HAP-1 (cell line): ENCODE results near the gene C2CD4C.
"Not testable (repeated sequence)": the region's sequence is repeated elsewhere in the genome, so short reads cannot be mapped to it uniquely, and the experiment has no call there.

ENCODE experiments used
- DNase-seq, 2 experiments: peaks; one replicate each; pipeline ENCODE4 v3.0.0-alpha.2; 2016 to 2020; ENCODE audit warnings: low spot score in 2 of 2
- H3K27me3 ChIP-seq: fragments of 250-450 bp; sonication (Bioruptor Pico); 2 replicates; pipeline ENCODE4 v1.5.1; 2020; ENCODE audit warnings: low read depth, mild to moderate bottlenecking, moderate library complexity
- H3K36me3 ChIP-seq: fragments of 250-450 bp; sonication (Bioruptor Pico); replicated peaks from 2 replicates; pipeline ENCODE4 v1.5.1; 2020; ENCODE audit warnings: mild to moderate bottlenecking
- H3K4me1 ChIP-seq: fragments of 250-450 bp; sonication (Bioruptor Pico); 2 replicates; pipeline ENCODE4 v1.5.1; 2020; ENCODE audit warnings: mild to moderate bottlenecking
- H3K4me3 ChIP-seq: fragments of 250-450 bp; sonication (Bioruptor Pico); 2 replicates; pipeline ENCODE4 v1.5.1; 2020; ENCODE audit warnings: mild to moderate bottlenecking, moderate library complexity
- H3K9me3 ChIP-seq: fragments of 250-450 bp; sonication (Bioruptor Pico); 2 replicates; pipeline ENCODE4 v1.5.1; 2020; ENCODE audit warnings: mild to moderate bottlenecking, moderate library complexity
- in situ Hi-C: fragments of 300-500 bp; cut with MboI; formaldehyde crosslinking; loops from 3 replicates; pipeline ENCODE4 v1.14.3; 2020; ENCODE audit warnings: low sequenced_read_pairs, inconsistent platforms, mixed read lengths

The C2CD4C gene

DNA sequence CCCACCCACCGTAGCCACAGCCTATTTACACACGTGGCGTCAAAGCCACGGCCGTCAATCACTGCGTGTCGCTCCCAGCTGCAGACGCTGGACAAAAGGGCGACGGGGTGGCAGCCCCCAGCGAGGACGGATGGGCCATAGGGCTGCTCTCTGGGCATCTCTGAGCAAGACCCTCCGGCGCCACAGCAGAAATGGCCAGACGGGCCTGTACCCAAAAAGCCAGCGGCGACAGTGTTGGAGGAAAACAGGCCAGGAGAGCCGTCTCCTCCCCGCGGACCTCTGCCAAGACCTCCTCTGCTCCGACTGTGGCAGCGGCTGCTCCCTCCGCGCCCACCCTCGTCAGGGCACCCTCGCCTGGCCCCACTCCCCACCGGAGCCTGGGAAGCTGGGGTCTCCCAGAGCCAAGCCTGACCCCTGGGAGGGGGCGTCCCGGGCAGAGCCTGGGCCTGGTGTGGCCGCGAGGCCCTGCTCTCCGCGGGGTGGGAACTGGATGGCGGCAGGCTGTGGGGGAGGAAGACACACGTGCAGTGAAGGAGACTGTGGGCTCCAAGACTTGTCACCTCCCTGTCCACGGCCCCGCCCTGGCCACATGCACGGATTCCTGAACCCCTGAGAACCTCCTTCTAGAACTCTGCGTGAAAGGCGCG is 2.7 kb downstream of the C2CD4C start:
- in situ Hi-C loops: no loop called here
- H3K4me3 ChIP-seq: no peak overlapping the region
- peaks cover 19% of the 10 kb centered on the region for H3K4me1 ChIP-seq
- H3K27me3 ChIP-seq: no peaks in the 10 kb centered on the region
- H3K9me3 ChIP-seq: peaks cover 4% of the 10 kb centered on the region; the same call in 1 of the 2 replicates
- DNase-seq: no peak
- H3K36me3 ChIP-seq: peaks cover 13% of the 10 kb centered on the region; the same call in 1 of the 2 replicates

DNA sequence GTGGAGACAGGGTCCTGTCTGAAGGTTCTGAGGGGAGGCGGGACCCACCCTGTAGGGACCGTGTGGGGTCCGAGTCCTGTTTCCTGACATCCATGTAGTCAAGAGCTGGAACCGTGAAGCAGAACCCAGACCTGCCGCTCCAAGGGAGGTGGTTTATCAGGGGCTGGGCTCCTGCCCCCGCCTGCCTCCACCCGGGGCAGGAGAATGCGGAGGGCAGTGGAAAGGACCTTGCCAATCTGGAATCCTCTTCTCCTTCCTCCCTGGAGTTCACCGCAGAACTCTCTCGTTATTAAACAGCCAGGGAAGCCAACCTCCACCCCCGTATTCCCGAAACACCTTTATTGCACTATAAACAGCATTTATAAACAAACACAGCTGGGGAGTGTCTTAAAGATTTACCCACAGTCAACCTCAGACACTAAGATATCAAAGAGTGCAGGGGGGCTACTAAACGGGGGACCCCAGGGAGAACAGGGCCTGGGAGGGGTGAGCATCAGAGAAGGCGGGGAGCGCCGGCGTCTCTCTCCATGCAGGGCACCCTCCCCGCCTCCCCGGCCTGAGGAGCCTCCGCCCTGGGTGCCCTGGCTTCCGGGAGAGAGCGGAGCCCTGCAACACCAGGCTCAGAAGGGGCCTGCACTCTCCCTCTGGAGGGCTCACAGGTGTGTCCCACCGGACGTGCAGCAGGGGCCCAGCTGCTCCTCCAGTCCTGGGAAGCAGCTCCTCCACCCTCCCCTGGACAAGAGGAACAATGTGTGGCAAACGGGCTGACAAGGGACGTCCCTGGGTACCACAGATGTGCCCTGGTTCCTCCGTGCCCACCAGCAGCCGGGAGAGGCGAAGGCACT is 3.6 kb downstream of the C2CD4C start:
- in situ Hi-C loops: no loop called here
- Histone ChIP-seq H3K4me3 (no peak overlapping the region), H3K36me3 (peaks cover 13% of the 10 kb centered on the region; the same call in 1 of the 2 replicates), H3K4me1 (peaks cover 19% of the 10 kb centered on the region), H3K27me3 (no peaks in the 10 kb centered on the region), H3K9me3 (peaks cover 4% of the 10 kb centered on the region; the same call in 1 of the 2 replicates)
- DNase-seq: no peak

DNA sequence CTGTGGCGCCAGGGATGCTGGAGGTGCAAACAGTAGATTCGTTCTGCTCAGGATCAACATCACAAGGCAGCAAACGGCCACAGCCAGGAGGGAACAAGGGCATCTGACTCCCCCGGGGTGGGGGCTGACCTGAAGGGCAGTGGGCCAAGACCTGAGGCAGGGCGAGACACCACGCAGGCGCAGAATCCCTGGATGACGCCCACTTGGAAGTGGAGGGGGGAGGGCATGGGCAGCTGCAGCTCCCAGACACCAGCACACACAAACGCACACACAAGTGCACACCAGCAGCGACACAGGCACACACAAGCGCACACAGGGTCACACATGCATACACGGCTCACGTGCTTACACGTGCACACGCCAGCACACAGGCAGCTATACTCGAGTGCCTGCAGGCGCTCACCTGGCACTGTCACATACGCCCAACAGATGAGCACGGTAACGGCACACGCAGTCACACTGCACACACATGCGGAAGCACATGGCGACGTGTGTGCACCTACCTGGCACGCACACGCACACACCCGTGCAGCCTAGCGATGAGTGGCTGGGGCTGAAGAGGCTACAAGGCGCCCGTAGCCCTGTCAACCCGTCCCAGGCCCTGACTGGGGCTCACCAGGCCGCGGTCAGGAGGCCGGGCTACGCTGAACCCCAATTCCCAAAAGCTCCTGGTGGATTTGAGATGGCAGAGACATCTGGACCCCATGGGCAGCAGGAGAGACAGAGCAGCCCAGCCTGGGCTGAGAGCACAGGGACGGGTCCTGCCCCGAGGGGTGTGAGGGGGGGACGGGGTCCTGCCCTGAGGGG is 5.5 kb downstream of the C2CD4C start:
- H3K27me3 ChIP-seq: no peaks in the 10 kb centered on the region
- H3K4me1 ChIP-seq: peaks cover 14% of the 10 kb centered on the region
- peaks cover 13% of the 10 kb centered on the region; the same call in 1 of the 2 replicates for H3K36me3 ChIP-seq
- DNase-seq: peak in 1 of 2 experiments; percentile 46
- no peak overlapping the region for H3K4me3 ChIP-seq
- in situ Hi-C loops: no loop called here
- no peaks in the 10 kb centered on the region for H3K9me3 ChIP-seq

DNA sequence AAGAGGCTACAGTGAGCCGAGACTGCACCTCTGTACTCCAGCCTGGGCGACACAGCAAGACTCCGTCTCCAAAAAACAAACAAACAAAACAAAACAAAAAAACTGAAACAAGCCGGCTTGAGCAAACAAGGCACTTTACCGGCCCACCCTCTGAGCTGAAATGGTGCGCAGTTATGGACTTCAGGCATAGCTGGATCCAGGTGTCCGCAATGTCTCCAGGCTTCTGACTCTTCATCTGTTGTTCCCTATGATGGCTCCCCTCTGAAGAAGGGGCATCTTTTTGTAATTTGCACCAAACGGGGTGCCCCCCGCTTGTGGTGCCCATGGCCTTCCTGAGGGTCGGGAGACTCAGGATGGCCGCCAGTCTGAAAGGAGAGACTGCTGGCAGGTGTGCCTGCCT is 6.2 kb downstream of the C2CD4C start:
- in situ Hi-C loops: no loop called here
- peaks cover 12% of the 10 kb centered on the region for H3K4me1 ChIP-seq
- no peak overlapping the region for H3K4me3 ChIP-seq

DNA sequence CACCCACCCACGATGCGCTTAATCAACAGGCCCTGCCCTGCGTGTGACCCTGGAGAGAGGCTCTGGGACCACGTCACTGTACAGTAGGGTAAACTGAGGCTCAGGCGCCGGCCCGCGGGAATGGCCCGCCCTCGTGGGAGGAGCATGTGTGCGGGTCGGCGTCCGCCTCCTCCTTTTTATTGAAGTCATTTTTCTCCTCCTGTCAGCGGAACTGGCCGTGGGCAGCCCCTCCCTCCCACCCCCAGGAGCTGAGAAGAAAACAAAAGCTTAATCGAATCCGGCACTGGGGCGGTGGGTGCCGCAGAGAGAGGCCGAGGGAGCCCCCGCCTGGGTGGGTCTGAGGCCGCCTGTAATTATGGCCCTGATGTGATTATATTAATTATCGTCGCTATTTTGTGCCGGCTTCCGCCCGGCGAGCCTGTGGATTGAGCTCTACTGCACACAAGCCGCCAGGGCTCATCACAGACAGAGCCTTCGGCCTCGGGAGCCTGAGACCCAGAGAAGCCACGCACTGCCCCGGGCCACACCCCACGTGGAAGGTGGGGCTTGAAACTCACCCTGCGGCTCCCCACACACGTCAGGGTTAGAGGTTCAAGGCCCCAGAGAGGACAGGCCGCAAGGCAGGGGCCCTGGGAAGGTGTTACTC is 7.0 kb downstream of the C2CD4C start:
- H3K4me3 ChIP-seq: no peak overlapping the region
- H3K4me1 ChIP-seq: peaks cover 9% of the 10 kb centered on the region
- H3K9me3 ChIP-seq: peaks cover 3% of the 10 kb centered on the region; the same call in 1 of the 2 replicates
- no peaks in the 10 kb centered on the region for H3K27me3 ChIP-seq
- DNase-seq: peak in 1 of 2 experiments; percentile 43
- peaks cover 7% of the 10 kb centered on the region; the same call in 1 of the 2 replicates for H3K36me3 ChIP-seq
- in situ Hi-C loops: no loop called here

More for the DNA sequence above, 6.2 kb downstream of the C2CD4C start:
- Histone ChIP-seq H3K27me3 (no peaks in the 10 kb centered on the region), H3K9me3 (no peaks in the 10 kb centered on the region), H3K36me3 (peaks cover 13% of the 10 kb centered on the region; the same call in 1 of the 2 replicates)
- DNase-seq: peak in 1 of 2 experiments; percentile 10

DNA sequence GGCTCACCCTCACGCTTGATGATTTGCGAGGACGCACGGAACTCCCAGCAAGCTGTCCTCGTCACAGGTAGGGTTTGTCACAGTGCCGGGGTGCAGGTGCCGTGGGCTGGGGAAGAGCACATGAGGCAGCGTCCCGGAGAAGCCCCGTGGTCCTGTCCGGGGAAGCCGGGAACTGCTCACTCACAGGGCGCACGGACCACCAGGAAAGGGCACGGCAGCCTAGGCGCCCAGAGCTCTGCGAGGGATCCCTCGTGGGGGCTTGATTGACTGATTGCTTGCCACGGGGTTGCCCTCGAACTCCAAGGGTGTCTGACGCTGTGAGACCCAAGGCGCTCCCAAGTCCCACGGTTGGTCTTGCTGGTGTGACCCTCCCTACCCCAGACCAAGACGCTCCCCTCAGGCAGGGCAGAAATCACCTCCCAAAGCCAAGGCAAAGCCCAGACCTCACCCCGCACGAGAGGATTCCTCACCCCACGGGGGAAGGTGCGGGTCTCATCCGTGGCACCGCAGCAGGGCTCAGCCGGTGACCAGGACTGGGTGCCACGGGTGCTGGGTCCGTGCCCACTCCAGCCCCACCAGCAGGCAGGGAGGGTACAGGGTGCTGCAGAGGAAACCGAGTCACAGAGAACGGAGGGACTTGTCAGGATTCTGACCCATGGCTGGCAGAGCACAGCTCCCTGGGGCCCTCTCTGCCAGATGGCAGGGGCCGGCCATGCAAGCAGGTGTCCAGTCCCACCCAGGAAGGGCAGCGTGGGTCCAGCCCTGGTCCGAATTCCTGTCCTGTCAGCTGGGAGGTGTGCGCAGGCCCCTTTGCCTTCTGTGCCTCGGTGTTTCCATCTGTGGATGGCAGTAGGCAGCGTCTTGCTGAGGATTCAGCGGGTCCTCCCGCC is 7.7 kb downstream of the C2CD4C start:
- in situ Hi-C loops: no loop called here
- DNase-seq: peak in 1 of 2 experiments; percentile 13
- Histone ChIP-seq H3K4me1 (peaks cover 9% of the 10 kb centered on the region), H3K36me3 (no peaks in the 10 kb centered on the region; the same call in 1 of the 2 replicates), H3K4me3 (no peak overlapping the region), H3K9me3 (peaks cover 4% of the 10 kb centered on the region; the same call in 1 of the 2 replicates), H3K27me3 (no peaks in the 10 kb centered on the region)

DNA sequence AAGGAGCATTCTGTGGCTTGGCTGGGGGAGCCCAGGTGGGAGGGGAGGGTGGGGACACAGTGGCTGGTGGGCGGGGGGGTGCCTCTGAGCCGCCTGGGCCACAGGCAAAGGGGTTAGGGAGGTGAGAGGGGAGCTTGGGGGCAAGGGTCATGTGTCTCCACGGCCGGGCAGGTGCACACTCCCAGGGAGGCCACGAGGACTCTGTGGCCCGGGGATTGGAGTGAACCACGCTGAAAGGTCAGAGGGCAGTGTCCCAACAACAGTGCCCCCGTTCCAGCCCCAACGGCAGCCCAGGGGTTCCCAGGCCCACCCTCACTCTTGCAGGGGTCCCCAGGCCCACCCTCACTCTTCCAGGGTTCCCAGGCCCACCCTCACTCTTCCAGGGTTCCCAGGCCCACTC is 9.6 kb downstream of the C2CD4C start:
- Histone ChIP-seq H3K4me1 (peaks cover 5% of the 10 kb centered on the region), H3K4me3 (no peak overlapping the region), H3K36me3 (no peaks in the 10 kb centered on the region), H3K9me3 (peaks cover 4% of the 10 kb centered on the region; the same call in 1 of the 2 replicates), H3K27me3 (no peaks in the 10 kb centered on the region)
- in situ Hi-C loops: no loop called here
- peak in 1 of 2 experiments; percentile 5 for DNase-seq

DNA sequence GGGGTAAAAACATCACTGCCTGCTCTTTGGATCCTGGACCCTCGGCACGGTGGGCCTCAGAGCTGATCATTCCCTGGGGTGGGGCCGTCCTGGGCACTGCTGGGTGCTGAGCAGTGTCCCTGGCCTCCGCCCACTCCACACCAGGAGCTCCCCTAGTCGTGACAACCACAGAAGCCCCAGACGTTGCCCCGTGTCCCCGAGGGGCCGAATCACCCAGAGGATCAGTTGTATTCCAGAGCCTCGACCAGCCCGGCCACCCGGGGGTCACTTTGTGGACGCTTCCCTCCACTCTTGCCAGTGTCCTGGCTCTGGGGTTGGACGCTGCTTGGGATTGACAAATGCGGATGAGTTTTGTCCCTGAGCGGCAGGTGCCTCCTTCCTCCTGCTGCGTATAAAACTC is 10.2 kb downstream of the C2CD4C start:
- Histone ChIP-seq H3K4me1 (peaks cover 5% of the 10 kb centered on the region), H3K9me3 (peaks cover 4% of the 10 kb centered on the region; the same call in 1 of the 2 replicates), H3K36me3 (no peaks in the 10 kb centered on the region), H3K27me3 (no peaks in the 10 kb centered on the region), H3K4me3 (no peak overlapping the region)
- in situ Hi-C loops: no loop called here
- peak in 1 of 2 experiments; percentile 6 for DNase-seq

DNA sequence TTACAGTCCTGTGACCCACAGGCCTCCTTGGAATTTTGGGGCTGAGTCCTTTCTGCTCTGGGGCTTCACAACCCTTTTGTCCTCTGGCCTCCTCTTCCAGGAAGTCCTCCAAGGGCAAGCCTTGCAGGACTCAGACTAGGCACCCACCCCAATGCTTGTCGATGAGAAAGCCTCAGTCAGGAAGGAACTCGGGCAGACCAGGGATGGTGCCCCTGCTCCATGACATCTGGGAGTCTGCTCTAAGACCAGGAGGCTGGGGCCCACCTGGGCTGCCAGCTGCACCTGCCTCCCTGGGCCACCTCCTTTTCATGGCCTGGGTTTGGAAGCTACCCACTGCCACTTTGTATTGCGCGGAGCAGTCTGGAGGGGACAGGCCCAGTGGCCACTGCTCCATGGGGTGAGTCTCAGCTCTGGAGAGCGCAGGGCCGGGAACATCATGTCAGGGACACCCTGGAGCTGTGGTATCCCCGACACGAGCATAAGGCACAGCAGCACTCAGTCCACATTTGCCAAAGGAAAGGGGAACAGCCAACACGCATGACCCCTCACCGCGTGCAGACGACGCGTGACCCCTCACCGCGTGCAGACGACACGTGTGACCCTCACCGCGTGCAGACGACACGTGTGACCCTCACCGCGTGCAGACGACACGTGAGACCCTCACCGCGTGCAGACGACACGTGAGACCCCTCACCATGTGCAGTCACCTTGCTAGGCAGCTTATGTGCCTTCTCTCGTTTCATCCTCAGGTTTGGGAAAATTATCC is 10.8 kb downstream of the C2CD4C start:
- in situ Hi-C loops: no loop called here
- no peaks in the 10 kb centered on the region for H3K36me3 ChIP-seq
- H3K9me3 ChIP-seq: peaks cover 4% of the 10 kb centered on the region; the same call in 1 of the 2 replicates
- no peaks in the 10 kb centered on the region for H3K4me1 ChIP-seq
- no peaks in the 10 kb centered on the region for H3K27me3 ChIP-seq
- no peak overlapping the region for H3K4me3 ChIP-seq
- peak in 1 of 2 experiments; percentile 4 for DNase-seq

DNA sequence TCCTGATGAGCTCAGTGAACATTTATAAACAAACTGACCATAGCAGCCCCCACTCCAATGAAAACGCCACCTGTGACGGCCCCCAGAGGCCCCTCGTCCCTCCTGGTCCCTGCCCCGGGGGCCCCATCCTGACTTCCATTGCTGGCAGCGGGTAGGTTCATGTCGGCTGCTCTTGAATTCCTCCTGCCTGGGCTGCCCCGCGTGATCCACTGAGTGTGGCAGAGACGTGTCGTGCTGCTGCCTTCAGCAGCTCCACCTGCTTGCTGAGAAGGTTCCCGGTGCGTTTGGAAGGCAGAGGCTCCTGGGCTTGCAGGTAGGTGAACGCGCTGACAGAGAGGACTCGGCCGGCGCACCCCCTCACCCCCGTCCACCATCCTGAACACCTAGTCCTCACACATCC is 11.6 kb downstream of the C2CD4C start:
- H3K36me3 ChIP-seq: no peaks in the 10 kb centered on the region
- no peaks in the 10 kb centered on the region for H3K27me3 ChIP-seq
- H3K4me1 ChIP-seq: no peaks in the 10 kb centered on the region
- in situ Hi-C loops: no loop called here
- H3K9me3 ChIP-seq: peaks cover 7% of the 10 kb centered on the region; the same call in 1 of the 2 replicates
- no peak overlapping the region for H3K4me3 ChIP-seq
- DNase-seq: peak in 1 of 2 experiments; percentile 7

DNA sequence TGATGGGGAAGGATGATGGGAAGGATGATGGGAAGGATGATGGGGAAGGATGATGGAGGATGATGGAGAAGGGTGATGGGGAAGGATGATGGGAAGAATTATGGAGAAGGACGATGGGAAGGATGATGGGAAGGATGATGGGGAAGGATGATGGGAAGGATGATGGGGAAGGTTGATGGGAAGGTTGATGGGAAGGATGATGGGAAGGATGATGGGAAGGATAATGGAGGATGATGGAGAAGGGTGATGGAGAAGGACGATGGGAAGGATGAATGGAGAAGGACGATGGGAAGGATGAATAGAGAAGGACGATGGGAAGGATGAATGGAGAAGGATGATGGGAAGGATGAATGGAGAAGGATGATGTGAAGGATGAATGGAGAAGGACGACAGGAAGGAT is 13.5 kb downstream of the C2CD4C start:
- peaks cover 8% of the 10 kb centered on the region for H3K4me1 ChIP-seq
- in situ Hi-C loops: no loop called here
- DNase-seq: no peak

DNA sequence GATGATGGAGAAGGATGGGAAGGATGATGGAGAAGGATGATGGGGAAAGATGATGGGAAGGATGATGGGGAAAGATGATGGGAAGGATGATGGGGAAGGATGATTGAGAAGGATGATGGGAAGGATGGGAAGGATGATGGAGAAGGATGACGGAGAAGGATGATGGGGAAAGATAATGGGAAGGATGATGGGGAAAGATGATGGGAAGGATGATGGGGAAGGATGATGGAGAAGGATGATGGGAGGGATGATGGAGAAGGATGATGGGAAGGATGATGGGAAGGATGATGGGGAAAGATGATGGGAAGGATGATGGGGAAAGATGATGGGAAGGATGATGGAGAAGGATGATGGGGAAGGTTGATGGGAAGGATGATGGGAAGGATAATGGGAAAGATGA is 14.1 kb downstream of the C2CD4C start:
- H3K36me3 ChIP-seq, in situ Hi-C loops, H3K9me3 ChIP-seq: not testable (repeated sequence)

More for the DNA sequence above, 13.5 kb downstream of the C2CD4C start:
- Histone ChIP-seq H3K9me3 (peaks cover 7% of the 10 kb centered on the region; the same call in 1 of the 2 replicates), H3K36me3 (no peaks in the 10 kb centered on the region), H3K4me3 (no peak overlapping the region), H3K27me3 (no peaks in the 10 kb centered on the region)

More for the DNA sequence above, 14.1 kb downstream of the C2CD4C start:
- peaks cover 10% of the 10 kb centered on the region for H3K4me1 ChIP-seq
- not testable (repeated sequence) for H3K4me3 ChIP-seq, DNase-seq, H3K27me3 ChIP-seq
